Neural progenitor cell (in vitro differentiated cells): Measurements from ENCODE around the gene MCRIP1. TPM values are rescaled to one million over a fixed set of nuclear protein-coding genes. Genes with fewer than 3 reads are reported as not detected.

Source experiments
- DNase-seq: peaks from one replicate; pipeline ENCODE4 v3.0.0-alpha.2; 2016; ENCODE audit warnings: low spot score
- H2AFZ ChIP-seq: fragments of 200-600 bp; sonication (generic); replicated peaks from 2 replicates; pipeline ENCODE4 v1.6.1; 2016; ENCODE audit warnings: antibody characterized with exemption
- H3F3A ChIP-seq: fragments of 200-600 bp; sonication (generic); 2 replicates; pipeline ENCODE4 v1.6.1; 2016; ENCODE audit warnings: antibody characterized with exemption, low read depth
- H3K27ac ChIP-seq: fragments of 200-600 bp; sonication (generic); 2 replicates; pipeline ENCODE4 v1.5.1; 2016; ENCODE audit warnings: mild to moderate bottlenecking
- H3K27me3 ChIP-seq: fragments of 200-600 bp; sonication (generic); 2 replicates; pipeline ENCODE4 v1.6.1; 2016; ENCODE audit warnings: mild to moderate bottlenecking, moderate library complexity
- H3K36me3 ChIP-seq: fragments of 200-600 bp; sonication (generic); 2 replicates; pipeline ENCODE4 v1.5.1; 2016
- H3K4me1 ChIP-seq: fragments of 200-600 bp; sonication (generic); 2 replicates; pipeline ENCODE4 v1.6.1; 2016; ENCODE audit warnings: mixed run types
- H3K4me2 ChIP-seq: fragments of 200-600 bp; sonication (generic); 2 replicates; pipeline ENCODE4 v1.6.1; 2016
- H3K4me3 ChIP-seq: fragments of 200-600 bp; sonication (generic); 2 replicates; pipeline ENCODE4 v1.5.1; 2016
- H3K79me2 ChIP-seq: fragments of 200-600 bp; sonication (generic); 2 replicates; pipeline ENCODE4 v1.6.1; 2016; ENCODE audit warnings: low read depth
- H3K9ac ChIP-seq: fragments of 200-600 bp; sonication (generic); 2 replicates; pipeline ENCODE4 v1.6.1; 2016
- H3K9me3 ChIP-seq: fragments of 200-600 bp; sonication (generic); 2 replicates; pipeline ENCODE4 v1.5.1; 2016; ENCODE audit warnings: low read depth
- H4K20me1 ChIP-seq: fragments of 200-600 bp; sonication (generic); 2 replicates; pipeline ENCODE4 v1.6.1; 2016; ENCODE audit warnings: low read depth
- H3K27ac Mint-ChIP-seq: 3 replicates; pipeline ENCODE4 v1.8.0; 2021; ENCODE audit warnings: mixed read lengths
- H3K27me3 Mint-ChIP-seq: 2 replicates; pipeline ENCODE4 v1.8.0; 2022; ENCODE audit warnings: low read depth, mild to moderate bottlenecking, inconsistent platforms, moderate library complexity, mixed read lengths; ENCODE audit not compliant: insufficient read depth
- H3K36me3 Mint-ChIP-seq: 3 replicates; pipeline ENCODE4 v1.8.0; 2021; ENCODE audit warnings: mixed read lengths
- H3K4me1 Mint-ChIP-seq: 3 replicates; pipeline ENCODE4 v1.8.0; 2021; ENCODE audit warnings: mixed read lengths
- H3K4me3 Mint-ChIP-seq: 3 replicates; pipeline ENCODE4 v1.8.0; 2021; ENCODE audit warnings: mild to moderate bottlenecking, moderate library complexity, mixed read lengths
- H3K9me3 Mint-ChIP-seq: 3 replicates; pipeline ENCODE4 v1.8.0; 2020; ENCODE audit warnings: mixed read lengths
- EZH2 ChIP-seq: fragments of 200-600 bp; sonication (generic); IDR thresholded peaks from 2 replicates; pipeline ENCODE4 v1.6.1; 2017; ENCODE audit warnings: antibody characterized with exemption, mild to moderate bottlenecking, moderate library complexity
- EZH2phosphoT487 ChIP-seq: fragments of 200-600 bp; sonication (generic); IDR thresholded peaks from 2 replicates; pipeline ENCODE4 v1.6.1; 2017; ENCODE audit warnings: antibody characterized with exemption
- total RNA-seq: library from RNA; depleted of rRNA; stranded (reverse); fragments of >200 nt; gene quantifications from 2 replicates; pipeline ENCODE4 v1.2.3, GENCODE V29; 2015; ENCODE audit warnings: low replicate concordance
- TF ChIP-seq, protein P1 (sequence below): fragments of 200-600 bp; sonication (generic); IDR thresholded peaks from 2 replicates; pipeline ENCODE4 v1.5.1; 2017; ENCODE audit warnings: antibody characterized with exemption, mild to moderate bottlenecking

Gene MCRIP1
- total RNA-seq, 1 donor from 2014 or later = 45.6 TPM

DNA sequence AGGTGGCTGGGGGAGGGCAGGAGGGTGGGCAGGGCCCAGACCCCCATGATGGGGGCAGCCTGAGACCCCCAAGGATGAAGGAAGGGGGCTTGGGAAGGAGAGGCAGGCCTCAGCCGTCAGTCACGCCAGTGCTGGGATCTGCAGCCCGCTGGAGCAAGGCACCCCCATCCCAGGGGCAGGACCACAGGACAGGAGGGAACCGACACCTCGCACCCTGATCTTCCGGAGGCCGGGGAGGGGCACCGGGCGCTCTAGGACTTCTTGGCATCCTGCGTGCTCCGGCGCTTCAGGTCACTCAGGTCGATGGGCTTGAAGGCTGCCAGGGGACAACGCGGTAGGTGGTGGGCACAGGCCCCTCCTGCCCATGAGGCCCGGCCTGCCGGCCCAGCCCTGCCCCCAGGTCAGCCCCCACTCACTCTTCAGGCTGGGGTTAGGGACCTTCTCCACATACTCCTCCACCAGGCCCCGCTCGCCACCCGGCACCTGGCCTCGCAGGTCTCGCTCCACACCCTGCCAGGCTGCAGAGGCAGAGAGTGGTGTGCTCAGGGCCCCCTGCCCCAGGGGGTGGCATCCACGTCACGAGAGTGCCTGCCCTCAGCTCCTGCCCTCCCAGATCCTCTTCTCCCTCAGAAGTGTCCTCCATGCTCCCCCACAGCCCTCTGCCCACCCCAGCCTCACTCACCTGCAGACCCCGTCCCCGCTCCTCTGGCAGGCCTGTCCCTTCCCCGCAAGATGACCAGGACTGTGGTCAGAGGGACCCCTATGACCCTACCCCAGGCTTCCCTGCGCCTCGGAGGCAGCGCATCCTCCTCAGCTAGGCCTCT lies 9.9 kb downstream of the MCRIP1 start:
- Histone ChIP-seq H3K36me3 (no peaks in the 10 kb centered on the region), H3K27me3 (no peaks in the 10 kb centered on the region), H4K20me1 (peaks cover 20% of the 10 kb centered on the region), H3K79me2 (peaks cover 5% of the 10 kb centered on the region), H3K9ac (no peak overlapping the region), H3K4me2 (no peak overlapping the region), H3K27ac (no peak overlapping the region), H3K4me1 (no peaks in the 10 kb centered on the region), H3K4me3 (no peak overlapping the region), H3F3A (no peaks in the 10 kb centered on the region), H3K9me3 (no peaks in the 10 kb centered on the region), H2AFZ (no peak overlapping the region)
- H3K27me3 Mint-ChIP-seq = peaks cover 5% of the 10 kb centered on the region
- H3K4me3 Mint-ChIP-seq = peak overlapping the region; percentile 73
- no peak for DNase-seq
- peaks cover 5% of the 10 kb centered on the region for H3K36me3 Mint-ChIP-seq
- no peaks in the 10 kb centered on the region for H3K9me3 Mint-ChIP-seq
- no peak for TF ChIP-seq EZH2phosphoT487
- no peak for TF ChIP-seq EZH2
- TF ChIP-seq, protein P1, sequence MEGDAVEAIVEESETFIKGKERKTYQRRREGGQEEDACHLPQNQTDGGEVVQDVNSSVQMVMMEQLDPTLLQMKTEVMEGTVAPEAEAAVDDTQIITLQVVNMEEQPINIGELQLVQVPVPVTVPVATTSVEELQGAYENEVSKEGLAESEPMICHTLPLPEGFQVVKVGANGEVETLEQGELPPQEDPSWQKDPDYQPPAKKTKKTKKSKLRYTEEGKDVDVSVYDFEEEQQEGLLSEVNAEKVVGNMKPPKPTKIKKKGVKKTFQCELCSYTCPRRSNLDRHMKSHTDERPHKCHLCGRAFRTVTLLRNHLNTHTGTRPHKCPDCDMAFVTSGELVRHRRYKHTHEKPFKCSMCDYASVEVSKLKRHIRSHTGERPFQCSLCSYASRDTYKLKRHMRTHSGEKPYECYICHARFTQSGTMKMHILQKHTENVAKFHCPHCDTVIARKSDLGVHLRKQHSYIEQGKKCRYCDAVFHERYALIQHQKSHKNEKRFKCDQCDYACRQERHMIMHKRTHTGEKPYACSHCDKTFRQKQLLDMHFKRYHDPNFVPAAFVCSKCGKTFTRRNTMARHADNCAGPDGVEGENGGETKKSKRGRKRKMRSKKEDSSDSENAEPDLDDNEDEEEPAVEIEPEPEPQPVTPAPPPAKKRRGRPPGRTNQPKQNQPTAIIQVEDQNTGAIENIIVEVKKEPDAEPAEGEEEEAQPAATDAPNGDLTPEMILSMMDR = no peak
- H3K4me1 Mint-ChIP-seq = peaks cover under 1% of the 10 kb centered on the region
- H3K27ac Mint-ChIP-seq = no peak overlapping the region

DNA sequence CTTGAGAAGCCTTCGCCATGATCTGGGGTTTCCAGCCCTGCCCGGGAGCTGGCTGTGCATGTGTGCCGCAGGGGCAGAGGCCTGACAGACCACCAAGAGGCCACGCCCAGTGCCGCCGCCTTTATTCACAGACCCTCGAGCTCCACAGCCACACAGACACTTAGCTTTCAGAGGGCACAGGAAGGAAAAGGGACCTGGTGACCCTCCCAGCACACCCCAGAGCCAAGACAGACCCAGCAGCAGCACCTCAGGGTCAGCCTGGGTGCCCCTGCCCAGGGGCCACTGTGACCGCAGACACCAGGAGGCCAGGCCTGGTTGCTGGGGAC lies 10.8 kb downstream of the MCRIP1 start:
- H3K4me3 Mint-ChIP-seq = no peak overlapping the region
- Histone ChIP-seq H3K4me2 (no peak overlapping the region), H3K79me2 (peaks cover 2% of the 10 kb centered on the region), H3K27me3 (no peaks in the 10 kb centered on the region), H4K20me1 (peaks cover 20% of the 10 kb centered on the region), H3K36me3 (no peaks in the 10 kb centered on the region), H3K4me1 (no peaks in the 10 kb centered on the region), H3K9me3 (no peaks in the 10 kb centered on the region), H3K9ac (no peak overlapping the region), H3K27ac (no peak overlapping the region), H2AFZ (no peak overlapping the region), H3F3A (peaks cover 6% of the 10 kb centered on the region), H3K4me3 (no peak overlapping the region)
- H3K36me3 Mint-ChIP-seq = peaks cover 5% of the 10 kb centered on the region
- H3K4me1 Mint-ChIP-seq = no peaks in the 10 kb centered on the region
- H3K9me3 Mint-ChIP-seq = no peaks in the 10 kb centered on the region
- TF ChIP-seq, protein P1 = no peak
- TF ChIP-seq EZH2phosphoT487 (no peak), EZH2 (no peak)
- H3K27me3 Mint-ChIP-seq = peaks cover 6% of the 10 kb centered on the region
- no peak overlapping the region for H3K27ac Mint-ChIP-seq
- no peak for DNase-seq

DNA sequence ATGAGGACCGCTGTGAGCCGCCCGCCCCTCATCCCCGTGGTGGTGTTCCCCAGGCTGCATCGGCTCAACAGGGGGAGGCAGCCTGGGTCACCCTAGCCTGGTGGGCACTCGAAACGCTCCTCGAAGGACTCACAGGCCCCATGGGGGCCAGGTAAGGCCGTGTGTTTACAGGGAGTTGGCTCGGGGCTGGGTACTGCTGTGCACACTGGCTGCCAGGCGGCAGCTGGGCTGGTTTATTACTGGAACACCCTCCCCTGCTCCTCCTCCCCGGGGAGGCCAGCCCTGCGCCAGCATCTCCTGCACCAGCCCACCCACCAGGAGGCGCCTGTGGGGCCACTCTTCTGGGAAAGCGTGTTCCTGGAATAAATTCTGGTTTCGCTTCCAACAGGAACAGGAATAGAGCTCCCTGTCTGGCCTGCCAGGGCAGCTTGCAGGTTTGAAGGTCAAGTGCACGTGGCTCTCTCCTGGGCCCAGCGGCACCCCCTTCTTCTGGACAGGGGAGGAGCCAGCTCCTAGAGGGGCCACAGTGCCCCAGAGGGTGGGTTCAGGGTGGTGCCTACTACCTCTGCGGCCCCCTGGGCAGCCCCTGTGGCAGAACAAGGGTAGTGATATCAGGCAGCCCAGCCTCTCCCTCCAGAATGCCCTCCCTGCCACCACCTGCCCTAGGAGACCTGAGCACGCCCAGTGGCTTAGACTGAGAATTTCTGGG lies 11.3 kb downstream of the MCRIP1 start:
- Histone ChIP-seq H3K79me2 (no peaks in the 10 kb centered on the region), H3K9me3 (no peaks in the 10 kb centered on the region), H3K27ac (no peak overlapping the region), H4K20me1 (peaks cover 20% of the 10 kb centered on the region), H3K4me3 (no peak overlapping the region), H2AFZ (no peak overlapping the region), H3K27me3 (no peaks in the 10 kb centered on the region), H3K9ac (no peak overlapping the region), H3K4me2 (no peak overlapping the region), H3K36me3 (no peaks in the 10 kb centered on the region), H3K4me1 (no peaks in the 10 kb centered on the region), H3F3A (peaks cover 6% of the 10 kb centered on the region)
- no peaks in the 10 kb centered on the region for H3K9me3 Mint-ChIP-seq
- peaks cover 9% of the 10 kb centered on the region for H3K27me3 Mint-ChIP-seq
- TF ChIP-seq EZH2 = no peak
- TF ChIP-seq, protein P1 = peak; percentile 31
- H3K4me1 Mint-ChIP-seq = peaks cover 2% of the 10 kb centered on the region
- peaks cover 5% of the 10 kb centered on the region for H3K36me3 Mint-ChIP-seq
- no peak for DNase-seq
- no peak overlapping the region for H3K4me3 Mint-ChIP-seq
- H3K27ac Mint-ChIP-seq = no peak overlapping the region
